Measurements from ENCODE around the gene LELP1. TPM values are rescaled to one million over a fixed set of nuclear protein-coding genes. Genes with fewer than 3 reads are reported as not detected.

Gene LELP1
- polyA plus RNA-seq, 3 donors = not detected

DNA sequence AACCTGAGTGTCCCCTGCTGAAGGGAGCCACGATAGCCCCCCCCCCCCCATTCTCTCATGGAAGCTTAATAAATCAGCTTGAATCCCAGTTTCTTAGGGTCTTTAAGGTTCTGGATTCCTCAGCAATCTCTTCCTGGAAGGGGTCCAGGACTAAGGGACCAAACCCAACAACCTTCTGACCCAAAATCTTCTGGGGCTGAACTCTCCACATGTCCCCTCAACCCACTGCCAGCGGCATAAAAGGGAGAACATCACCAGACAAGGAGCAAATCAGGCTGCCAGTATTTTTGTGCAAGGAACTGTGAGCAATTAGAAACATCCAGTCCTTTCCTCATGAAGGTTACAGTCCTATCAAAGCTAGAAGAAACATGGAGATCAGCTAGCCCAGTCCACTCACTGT, 43.6 kb downstream of the LELP1 start:
- no peak overlapping the region for H3K27ac ChIP-seq (ENCODE audit: low read depth in 1 of 2, low read length in 2 of 2)
- no peaks in the 10 kb centered on the region for H4K20me1 ChIP-seq (ENCODE audit: insufficient read depth, low read length)
- H3K9me3 ChIP-seq (replicated peaks in 1 of 2; ENCODE audit: control insufficient read depth in 1 of 2, insufficient read depth in 1 of 2, low read length in 2 of 2) = no peaks in the 10 kb centered on the region
- intact Hi-C loops (cut with micrococcal nuclease) = no loop called here
- H3K4me1 Mint-ChIP-seq = no peaks in the 10 kb centered on the region
- peaks cover 3 to 26% (median 6%) of the 10 kb centered on the region in 3 donors for H3K27me3 Mint-ChIP-seq (ENCODE audit: low read depth in 3 of 3)
- H3K9me3 Mint-ChIP-seq = peaks cover 0 to 9% (median 3%) of the 10 kb centered on the region in 7 donors
- no peak overlapping the region for H3K27ac Mint-ChIP-seq
- no peaks in the 10 kb centered on the region for H3K36me3 ChIP-seq (replicated peaks in 1 of 2; ENCODE audit: control insufficient read depth in 1 of 2, insufficient read depth in 2 of 2, low read length in 2 of 2)
- H3K27me3 ChIP-seq (ENCODE audit: control insufficient read depth in 2 of 2, insufficient read depth in 2 of 2, low read length in 2 of 2) = peaks cover 6 to 7% of the 10 kb centered on the region in 2 donors
- H3K4me1 ChIP-seq (ENCODE audit: control insufficient read depth in 1 of 2, insufficient read depth in 2 of 2, low read length in 2 of 2) = no peaks in the 10 kb centered on the region
- WGBS (ENCODE audit: insufficient coverage) = 100% methylated on average over 1 of the region's 2 CpGs
- no peak overlapping the region for H3K9ac ChIP-seq (ENCODE audit: insufficient read depth, low read length, poor library complexity, severe bottlenecking)
- H3K36me3 Mint-ChIP-seq = no peaks in the 10 kb centered on the region
- no peak overlapping the region for H2AFZ ChIP-seq (ENCODE audit: insufficient read depth, low read depth, low read length, poor library complexity, severe bottlenecking)
- no peaks in the 10 kb centered on the region for H3K79me2 ChIP-seq (ENCODE audit: insufficient read depth, low read length)
- no peak overlapping the region for H3K4me2 ChIP-seq (replicated peaks; ENCODE audit: extremely low read depth, low read length, poor library complexity, severe bottlenecking)
- TF ChIP-seq, protein P1, sequence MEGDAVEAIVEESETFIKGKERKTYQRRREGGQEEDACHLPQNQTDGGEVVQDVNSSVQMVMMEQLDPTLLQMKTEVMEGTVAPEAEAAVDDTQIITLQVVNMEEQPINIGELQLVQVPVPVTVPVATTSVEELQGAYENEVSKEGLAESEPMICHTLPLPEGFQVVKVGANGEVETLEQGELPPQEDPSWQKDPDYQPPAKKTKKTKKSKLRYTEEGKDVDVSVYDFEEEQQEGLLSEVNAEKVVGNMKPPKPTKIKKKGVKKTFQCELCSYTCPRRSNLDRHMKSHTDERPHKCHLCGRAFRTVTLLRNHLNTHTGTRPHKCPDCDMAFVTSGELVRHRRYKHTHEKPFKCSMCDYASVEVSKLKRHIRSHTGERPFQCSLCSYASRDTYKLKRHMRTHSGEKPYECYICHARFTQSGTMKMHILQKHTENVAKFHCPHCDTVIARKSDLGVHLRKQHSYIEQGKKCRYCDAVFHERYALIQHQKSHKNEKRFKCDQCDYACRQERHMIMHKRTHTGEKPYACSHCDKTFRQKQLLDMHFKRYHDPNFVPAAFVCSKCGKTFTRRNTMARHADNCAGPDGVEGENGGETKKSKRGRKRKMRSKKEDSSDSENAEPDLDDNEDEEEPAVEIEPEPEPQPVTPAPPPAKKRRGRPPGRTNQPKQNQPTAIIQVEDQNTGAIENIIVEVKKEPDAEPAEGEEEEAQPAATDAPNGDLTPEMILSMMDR (IDR thresholded peaks at IDR 0.05) = no peak
- H3K4me3 Mint-ChIP-seq = no peak overlapping the region
- no peak for DNase-seq
- no peak overlapping the region for H3K4me3 ChIP-seq (replicated peaks in 1 of 3; ENCODE audit: low read depth in 2 of 3, low read length in 3 of 3)

DNA sequence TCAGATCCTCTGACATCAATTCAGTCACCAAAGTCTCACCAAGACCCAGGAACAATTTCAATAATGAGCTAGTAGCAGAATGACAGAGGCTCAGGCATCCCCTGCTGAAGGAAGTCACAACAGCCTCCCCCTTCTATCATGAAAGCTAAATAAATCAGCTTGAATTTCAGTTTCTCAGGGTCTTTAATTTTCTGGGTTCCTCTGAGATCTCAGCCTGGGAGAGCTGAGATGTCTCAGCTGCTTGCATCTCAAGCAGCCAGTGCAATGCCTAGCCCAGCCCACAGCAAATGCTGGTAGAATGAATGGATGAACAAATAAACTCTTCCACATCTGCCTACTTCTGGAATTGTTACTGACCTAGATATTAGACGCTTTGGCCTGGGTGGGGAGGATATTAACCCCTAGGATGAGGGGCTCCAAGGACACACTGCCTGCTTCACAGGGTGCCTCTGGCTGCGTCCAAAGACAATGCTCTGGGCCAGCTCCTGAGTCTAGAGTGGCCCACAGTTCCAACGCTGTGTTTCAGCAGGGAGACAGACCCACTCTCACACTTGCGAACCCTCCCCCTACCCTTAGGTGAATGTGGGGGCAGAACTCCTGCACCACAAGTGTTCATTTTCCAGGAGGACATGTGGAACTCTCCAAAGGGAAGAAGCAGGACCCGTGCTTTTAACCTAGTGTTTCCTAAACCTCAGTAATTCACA, 45.1 kb downstream of the LELP1 start:
- Mint-ChIP-seq H3K27me3 (ENCODE audit: low read depth in 3 of 3) (peaks cover 3 to 24% (median 8%) of the 10 kb centered on the region in 3 donors), H3K36me3 (no peaks in the 10 kb centered on the region)
- WGBS (ENCODE audit: insufficient coverage) = 88% methylated on average over 2 of the region's 5 CpGs

More for the DNA sequence above, 45.1 kb downstream of the LELP1 start:
- H3K4me3 Mint-ChIP-seq = no peak overlapping the region
- H3K27ac ChIP-seq (ENCODE audit: low read depth in 1 of 2, low read length in 2 of 2) = no peak overlapping the region
- H3K9me3 Mint-ChIP-seq = peaks cover 0 to 8% (median 3%) of the 10 kb centered on the region in 7 donors
- no peak overlapping the region for H3K27ac Mint-ChIP-seq
- H3K79me2 ChIP-seq (ENCODE audit: insufficient read depth, low read length) = no peaks in the 10 kb centered on the region
- no peaks in the 10 kb centered on the region for H3K4me1 Mint-ChIP-seq
- DNase-seq = no peak
- peaks cover 6 to 7% of the 10 kb centered on the region in 2 donors for H3K27me3 ChIP-seq (ENCODE audit: control insufficient read depth in 2 of 2, insufficient read depth in 2 of 2, low read length in 2 of 2)
- H3K9ac ChIP-seq (ENCODE audit: insufficient read depth, low read length, poor library complexity, severe bottlenecking) = no peak overlapping the region
- H4K20me1 ChIP-seq (ENCODE audit: insufficient read depth, low read length) = no peaks in the 10 kb centered on the region
- H3K9me3 ChIP-seq (replicated peaks in 1 of 2; ENCODE audit: control insufficient read depth in 1 of 2, insufficient read depth in 1 of 2, low read length in 2 of 2) = no peaks in the 10 kb centered on the region
- intact Hi-C loops (cut with micrococcal nuclease) = no loop called here
- no peaks in the 10 kb centered on the region for H3K36me3 ChIP-seq (replicated peaks in 1 of 2; ENCODE audit: control insufficient read depth in 1 of 2, insufficient read depth in 2 of 2, low read length in 2 of 2)
- H3K4me3 ChIP-seq (replicated peaks in 1 of 3; ENCODE audit: low read depth in 2 of 3, low read length in 3 of 3) = no peak overlapping the region
- no peak overlapping the region for H2AFZ ChIP-seq (ENCODE audit: insufficient read depth, low read depth, low read length, poor library complexity, severe bottlenecking)
- H3K4me1 ChIP-seq (ENCODE audit: control insufficient read depth in 1 of 2, insufficient read depth in 2 of 2, low read length in 2 of 2) = no peaks in the 10 kb centered on the region
- H3K4me2 ChIP-seq (replicated peaks; ENCODE audit: extremely low read depth, low read length, poor library complexity, severe bottlenecking) = no peak overlapping the region
- TF ChIP-seq, protein P1 (IDR thresholded peaks at IDR 0.05) = no peak

All from CD14-positive monocyte (primary cell).